Activated CD4-positive, CD25-positive, alpha-beta regulatory T cell treated with anti-CD3 and anti-CD28 coated beads, Interleukin-2, amount 50 U/mL, for 24 hours (primary cell): Measurements from ENCODE around the gene ADAMTS15.

Experiments used
- ATAC-seq, 2 donors: fragments of 150-1000 bp; cut with Tn5 transposase; one replicate each; pipeline ENCODE4 v1.10.0; 2021; ENCODE audit warnings: mild to moderate bottlenecking in 1 of 2, moderate library complexity in 1 of 2

Gene ADAMTS15

DNA sequence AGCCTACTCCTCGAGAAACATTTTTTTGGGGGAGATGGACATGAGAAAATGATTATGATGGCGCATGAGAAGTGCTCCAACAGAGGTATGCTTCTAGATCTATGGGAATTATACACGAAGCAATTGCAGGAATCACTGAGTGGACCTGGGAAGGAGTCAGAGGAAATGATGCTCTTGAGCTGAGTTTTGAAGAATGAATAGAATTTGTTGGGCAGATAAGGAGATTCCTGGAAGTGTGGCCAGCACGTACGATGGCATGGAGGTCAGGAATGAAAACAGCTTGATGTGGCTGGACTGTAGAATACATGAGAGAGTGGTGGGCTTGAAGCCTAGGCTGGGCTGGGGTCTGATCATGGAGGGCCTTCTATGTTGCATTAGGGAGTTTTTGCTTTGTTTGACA, 31.7 kb downstream of the ADAMTS15 start:
- no peak for ATAC-seq

DNA sequence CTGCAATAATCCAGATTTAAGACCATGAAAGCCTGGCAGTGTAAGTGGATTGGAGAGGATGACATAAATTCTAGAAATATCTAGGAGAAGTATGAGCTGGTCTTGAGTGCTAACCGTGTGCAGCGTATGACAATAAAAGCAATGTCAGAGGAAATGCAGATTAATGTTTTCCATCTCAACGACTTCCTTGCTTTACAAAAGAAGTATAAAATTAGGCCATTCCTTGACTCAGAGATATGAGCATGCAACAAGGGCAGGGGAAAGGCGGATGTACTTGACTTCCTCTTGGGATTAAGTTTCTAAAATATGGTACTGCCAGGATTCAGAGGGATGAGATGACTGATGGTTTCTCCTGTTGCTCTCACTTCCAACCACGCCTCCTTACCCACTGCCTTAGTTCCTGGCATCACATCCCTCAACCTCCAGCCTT, 32.3 kb downstream of the ADAMTS15 start:
- no peak for ATAC-seq

DNA sequence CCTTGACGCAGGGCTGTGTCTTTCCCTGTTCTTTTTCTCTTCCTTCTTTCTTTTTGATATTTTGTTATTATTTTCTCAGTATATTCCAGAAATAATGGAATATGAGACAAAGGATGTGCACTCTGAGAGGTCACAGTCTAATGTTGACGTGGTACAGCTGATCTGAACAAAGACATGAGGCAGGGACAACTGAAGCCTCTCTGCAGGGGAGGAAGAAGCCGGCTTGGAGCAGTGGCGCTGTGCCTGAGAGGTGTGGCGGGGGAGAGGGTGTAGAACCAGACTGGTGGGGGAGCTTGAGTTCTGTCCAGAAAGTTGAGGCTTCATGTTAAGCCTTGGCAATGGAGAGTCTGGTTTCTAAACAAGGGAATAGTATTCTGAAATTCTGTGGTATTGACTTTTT, 34.7 kb downstream of the ADAMTS15 start:
- no peak for ATAC-seq

DNA sequence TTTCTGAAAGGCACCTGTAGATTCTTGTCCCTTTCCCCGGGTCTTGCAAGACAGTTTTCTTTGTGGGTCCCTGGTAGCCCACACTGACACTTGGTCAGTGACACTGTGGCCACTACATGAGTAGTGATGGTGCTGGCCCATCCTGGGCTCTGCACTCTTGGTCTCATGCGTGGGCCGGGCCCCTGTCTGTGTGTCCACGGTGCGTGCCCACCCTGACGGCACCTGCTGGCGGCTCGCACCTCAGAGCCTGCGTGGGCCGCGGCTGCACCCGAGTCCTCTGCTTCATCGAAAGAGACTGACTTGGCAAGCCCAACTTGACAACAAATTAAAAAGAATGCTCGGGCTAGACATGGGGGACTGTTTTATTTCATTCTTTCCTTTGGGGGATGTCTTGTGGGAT, 37.5 kb downstream of the ADAMTS15 start:
- no peak for ATAC-seq

DNA sequence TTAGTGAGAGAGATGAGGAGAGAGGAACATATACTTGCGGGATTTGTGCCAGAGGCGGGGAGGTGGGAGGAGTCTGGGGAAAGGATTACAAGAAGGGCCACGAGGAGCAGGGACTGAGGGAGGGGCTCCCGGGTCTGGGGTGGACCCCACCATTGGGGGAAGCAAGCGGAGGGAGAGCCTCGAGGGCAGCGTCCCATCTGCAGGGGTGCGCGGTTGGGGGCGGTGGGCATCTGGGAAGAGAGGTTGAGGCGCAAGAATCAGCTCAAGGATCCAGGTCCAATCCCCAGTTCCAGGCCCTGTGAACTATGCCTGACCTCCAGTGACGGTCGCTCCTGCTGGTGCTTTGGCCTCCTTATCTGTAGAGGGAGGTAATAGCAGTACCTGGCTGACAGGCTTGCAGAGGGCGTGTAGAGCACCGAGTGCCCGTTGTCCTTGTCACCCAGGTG, 38.0 kb downstream of the ADAMTS15 start:
- no peak for ATAC-seq

DNA sequence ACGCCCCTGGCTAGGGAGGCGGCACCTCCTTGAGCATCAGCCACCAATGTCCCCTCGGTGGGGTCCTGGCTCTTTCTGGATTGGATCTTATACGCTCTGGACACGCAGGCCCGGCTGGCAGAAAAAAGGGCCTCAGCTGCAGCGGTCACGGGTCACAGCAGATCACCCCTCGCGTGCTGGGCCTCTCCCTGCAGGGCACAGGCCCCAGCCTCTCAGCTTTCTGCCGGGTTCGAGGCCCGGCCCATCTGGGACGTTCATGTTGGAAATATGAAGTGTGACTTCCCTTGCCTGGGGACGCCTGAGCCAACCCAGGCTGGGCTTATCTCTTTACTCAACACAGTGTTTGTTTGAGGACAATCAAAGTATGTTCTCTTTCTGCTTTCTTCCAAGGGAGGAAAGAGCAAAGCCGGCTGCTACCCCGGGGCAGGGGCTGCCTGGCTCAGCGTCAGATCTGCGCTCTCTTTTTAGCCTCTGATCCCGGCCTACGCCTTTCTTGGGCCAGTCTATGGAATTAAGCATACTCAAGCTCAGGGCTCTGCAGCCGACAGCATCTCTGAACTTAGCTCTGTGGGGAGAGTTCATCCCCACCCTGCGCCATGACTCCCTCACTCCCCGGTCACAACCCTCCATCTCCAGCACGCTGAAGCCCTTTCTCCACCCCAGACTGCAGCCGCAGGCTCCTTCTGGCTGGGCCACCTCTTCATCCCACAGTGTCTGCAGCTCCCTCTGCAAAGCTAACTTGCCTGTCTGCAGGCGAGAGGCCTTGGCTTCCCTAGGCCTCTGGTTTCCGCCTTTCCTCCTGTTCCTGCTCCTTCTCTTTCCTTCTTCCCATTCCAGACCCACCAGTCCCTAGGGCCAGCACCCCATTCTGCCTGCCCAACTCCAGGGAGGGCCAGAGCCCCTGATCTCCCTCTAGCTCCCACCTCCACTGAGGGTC, 38.8 kb downstream of the ADAMTS15 start:
- no peak for ATAC-seq

DNA sequence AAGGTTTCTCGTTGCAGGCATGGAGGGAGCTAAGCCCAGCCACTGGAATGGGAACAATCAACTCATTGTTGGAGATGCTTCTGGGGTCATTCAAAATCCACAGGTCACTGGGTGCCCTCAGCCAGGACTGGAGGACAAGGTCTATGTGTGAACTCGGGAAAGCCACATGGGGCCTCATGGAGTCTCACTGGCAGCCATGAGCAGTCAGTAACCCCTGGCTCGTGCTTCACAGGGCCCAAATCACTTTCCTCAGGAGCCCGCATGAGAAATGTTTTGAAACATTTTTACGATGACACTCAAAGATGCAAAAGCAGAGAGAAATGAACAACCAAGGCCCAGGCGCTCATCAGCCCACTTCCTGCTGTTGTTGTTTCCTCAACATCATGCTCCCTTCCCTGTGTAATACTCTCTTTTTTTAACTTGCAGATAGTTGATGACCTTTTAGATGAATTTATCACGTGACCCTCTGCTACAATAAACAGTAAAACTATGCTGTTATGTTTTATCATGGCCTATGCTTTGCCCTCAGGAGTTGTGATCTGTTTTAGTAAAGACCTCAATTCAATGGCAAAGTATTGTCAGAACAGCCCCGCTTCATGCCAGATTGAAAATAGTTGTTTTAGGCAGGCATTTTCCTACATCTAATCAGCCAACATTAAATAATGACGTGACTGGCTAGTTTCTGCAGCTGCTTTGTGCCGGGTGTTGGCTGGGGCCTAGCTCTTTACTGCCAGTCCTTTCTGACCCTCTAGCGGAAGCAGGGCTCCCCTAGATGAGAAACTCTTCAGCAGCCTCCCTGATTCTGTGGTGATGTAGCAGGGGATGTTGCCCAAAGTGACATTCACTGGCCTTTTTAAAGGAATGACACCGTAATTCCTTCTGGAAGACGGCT, 39.7 kb downstream of the ADAMTS15 start:
- ATAC-seq = no peak

DNA sequence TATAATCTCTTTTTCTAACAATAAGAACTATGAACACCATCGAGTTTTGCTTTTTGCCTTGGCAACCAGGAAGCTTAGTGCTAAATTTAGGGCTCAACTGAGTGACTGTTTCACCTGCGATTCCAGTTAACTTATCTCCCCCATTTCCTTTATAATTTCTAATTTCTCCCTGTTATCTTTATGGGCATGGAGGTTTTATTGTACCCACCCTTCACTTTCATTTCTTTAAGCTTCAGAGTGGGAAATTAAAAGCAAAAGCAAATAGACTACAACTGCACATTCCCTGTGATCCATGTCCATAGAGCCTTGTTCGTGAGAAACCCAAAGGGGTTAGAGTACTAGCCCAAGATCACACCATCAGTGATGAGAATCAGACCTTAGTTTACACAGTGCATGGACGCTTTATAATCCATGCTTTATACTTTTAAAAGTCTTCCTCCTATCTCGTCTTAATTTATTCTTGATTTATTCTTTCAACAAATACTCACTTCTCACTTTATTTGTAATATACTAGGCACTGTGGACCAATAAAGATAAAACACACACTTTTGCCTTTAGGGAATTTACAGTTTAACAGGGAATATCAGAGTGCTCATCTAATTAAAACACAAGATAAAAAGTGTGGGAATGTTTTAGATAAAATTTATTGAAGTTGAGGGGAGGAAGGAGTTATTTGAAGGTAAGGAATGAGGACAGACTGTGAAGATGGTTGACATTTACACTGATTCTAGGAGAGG, 40.6 kb downstream of the ADAMTS15 start:
- no peak for ATAC-seq

DNA sequence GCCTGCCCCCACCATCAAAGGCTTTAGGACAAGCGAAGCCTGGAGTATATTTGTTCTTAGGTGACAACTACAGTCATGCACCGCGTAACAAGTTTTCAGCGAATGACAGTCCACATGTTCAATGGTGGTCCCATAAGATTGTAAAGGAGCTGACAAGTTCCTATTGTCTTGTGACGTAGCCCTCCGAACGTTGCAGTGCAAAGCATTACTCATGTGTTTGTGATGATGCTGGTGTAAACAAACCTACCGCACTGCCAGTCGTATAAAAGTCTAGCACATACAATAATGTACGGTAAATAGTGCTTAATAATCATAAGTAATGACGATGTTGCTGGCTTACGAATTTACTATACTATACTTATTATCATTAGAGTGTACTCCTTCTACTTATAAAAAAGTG, 41.3 kb downstream of the ADAMTS15 start:
- ATAC-seq = no peak

DNA sequence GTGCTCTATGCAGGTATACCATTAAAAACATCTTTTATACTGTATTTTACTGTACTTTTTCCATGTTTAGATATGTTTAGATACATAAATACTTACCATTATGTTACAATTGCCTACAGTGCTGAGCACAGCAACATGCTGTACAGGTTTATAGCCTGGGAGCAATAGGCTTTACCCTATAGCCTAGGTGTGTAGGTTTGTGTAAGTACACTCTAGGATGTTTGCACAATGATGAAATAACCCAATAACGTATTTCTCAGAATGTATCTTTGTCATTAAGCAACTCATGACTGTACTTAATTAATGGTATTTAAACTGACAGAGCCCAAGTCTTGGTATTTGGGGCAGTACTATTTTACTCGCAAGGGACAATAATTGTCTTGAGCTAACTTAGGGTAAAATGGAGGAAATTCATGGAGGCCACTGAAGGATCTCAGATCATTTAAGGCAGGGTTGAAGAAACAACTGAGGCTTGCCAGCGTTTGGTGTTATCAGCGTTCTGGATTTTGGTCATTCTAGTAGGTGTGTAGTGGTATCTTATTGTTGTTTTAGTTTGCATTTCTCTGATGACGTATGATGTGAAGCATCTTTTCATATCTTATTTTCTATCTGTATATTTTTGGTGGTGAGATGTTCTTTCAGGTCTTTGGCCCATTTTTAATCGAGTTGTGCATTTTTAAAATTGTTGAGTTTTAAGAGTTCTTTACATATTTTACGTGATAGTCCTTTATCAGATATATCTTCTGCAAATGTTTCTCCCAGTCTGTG, 42.4 kb downstream of the ADAMTS15 start:
- ATAC-seq = no peak

DNA sequence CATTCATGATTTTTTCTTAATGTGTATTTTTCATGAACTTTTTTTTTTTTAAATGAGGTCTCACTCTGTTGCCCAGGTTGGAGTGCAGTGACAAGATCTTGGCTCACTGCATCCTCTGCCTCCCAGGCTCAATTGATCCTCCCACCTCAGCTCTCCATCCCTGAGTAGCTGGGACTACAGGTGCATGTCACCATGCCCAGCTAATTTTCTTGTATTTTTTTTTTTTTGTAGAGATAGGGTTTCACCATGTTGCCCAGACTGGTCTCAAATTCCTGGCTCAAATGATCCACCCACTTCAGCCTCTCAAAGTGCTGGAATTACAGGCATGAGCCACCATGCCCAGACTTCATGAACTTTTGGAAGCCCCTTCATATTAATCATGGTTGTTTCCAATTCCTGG, 49.7 kb downstream of the ADAMTS15 start:
- ATAC-seq = no peak

DNA sequence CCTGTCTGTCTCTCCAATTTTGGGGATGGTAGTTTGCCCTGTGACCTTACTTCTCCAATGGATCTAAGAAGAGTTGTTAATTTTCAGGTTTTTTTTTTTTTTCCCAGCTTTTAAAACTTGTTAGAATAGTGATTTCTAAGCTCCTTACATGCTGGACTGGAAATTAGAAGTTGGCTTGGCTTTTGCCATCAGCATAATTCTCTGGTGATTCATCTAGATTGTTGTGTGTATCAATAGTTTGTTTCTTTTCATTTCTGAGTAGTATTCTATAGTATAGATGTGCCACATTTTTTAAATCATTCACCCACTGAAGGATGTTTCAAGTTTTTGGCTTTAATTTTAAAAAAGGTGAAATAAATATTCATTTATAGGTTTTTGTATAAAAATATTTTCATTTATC, 51.4 kb downstream of the ADAMTS15 start:
- no peak for ATAC-seq

DNA sequence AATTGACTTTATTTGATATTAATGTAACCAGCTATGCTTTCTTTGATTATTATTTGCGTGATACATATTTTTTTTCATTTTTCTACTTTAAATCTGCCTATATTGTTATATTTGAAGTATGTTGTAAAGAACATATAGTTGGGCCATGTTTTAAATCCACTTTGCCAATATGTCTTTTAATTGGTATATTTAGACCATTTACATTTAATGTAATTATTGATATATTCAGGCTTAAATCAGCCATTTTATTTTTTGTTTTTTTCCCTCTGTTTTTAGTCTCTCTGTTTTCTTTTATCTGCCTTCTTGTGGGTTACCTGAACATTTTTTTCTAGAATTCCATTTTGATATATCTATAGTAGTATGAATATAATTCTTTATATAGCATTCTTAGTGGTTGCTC, 55.9 kb downstream of the ADAMTS15 start:
- no peak for ATAC-seq

DNA sequence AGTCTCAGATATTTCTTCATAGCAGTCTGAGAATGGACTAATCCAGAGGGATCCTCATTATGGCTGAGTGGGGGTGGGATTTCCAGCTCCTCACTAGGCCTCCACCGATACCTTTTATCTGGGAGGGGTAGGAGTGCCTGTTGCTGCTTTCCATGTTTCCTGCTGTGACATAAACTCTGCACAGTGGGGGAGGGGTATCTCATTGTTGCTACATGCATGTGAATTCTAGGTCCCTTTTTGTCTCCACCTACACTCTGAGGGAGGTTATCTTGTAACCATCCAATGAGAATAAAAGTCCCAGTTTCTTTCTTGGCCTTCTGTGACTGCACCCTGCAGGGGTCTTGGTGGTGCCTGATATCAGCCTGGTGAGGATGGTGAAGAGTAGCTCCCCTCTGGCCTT, 60.5 kb downstream of the ADAMTS15 start:
- no peak for ATAC-seq

DNA sequence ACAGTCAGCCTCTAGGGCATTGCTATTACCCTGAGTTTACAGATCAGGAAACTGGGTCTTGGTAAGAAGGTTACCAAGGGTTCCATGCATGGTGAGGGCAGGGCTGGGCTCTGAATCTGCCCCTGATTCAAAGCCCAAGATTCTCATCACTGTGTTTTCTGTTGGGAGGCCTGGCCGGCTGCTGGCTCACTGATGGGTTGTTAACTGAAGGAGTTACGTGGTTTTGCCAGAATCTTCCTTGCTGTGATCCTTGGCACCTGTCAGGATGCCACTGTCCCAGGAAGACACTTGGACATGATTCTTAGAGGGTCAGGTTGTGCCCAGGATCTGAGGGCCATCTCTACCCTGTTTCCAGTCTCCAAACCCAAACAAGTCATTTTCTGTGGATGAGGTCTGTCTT, 61.5 kb downstream of the ADAMTS15 start:
- no peak for ATAC-seq

DNA sequence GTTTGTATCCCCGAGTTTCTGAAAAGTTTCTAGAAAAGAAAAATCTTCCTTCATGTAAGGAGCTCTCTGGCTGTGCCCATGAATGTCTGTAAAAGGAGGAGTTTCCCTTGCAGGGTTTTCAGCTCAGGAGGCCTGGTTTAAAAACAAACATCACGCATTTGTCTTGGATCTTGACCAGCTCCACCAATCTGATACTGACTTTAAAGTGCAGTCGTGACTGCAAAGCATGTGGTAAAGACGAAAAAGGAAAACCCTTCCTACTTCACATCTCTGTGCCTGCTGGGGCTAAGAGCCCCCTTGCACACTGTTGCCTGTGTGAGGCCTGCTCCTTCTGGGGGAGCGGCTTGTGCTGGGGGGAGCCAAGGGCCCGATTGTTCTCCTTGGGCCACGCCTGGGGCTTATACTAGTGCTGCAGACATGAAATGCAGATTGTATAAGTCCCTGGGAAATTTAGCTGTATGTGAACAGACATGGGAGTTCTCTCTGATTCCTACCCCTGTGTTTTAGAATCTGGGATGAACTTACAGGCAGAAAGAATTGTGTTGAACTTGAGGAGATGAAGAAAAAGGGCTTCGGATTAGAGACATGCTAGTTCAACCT, 62.1 kb downstream of the ADAMTS15 start:
- no peak for ATAC-seq

DNA sequence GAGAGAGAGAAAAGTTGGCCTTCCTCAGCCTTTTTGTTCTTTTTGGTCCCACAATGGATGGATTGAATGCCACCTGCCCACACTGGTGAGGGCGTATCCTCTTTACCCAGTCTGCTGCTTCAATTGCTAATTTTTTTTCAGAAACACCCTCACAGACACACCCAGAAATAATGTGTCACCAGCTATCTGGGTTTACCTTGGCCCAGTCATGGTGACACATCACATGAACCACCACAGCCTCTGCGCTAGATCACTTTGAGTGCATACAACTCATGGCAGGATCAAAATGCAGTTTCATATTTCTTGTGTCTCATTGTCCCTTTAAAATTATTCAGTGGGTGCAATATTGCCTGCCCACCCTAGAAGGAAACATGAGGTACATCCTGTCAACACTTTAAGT, 63.3 kb downstream of the ADAMTS15 start:
- peak in 1 of 2 donors; percentile 20 for ATAC-seq

DNA sequence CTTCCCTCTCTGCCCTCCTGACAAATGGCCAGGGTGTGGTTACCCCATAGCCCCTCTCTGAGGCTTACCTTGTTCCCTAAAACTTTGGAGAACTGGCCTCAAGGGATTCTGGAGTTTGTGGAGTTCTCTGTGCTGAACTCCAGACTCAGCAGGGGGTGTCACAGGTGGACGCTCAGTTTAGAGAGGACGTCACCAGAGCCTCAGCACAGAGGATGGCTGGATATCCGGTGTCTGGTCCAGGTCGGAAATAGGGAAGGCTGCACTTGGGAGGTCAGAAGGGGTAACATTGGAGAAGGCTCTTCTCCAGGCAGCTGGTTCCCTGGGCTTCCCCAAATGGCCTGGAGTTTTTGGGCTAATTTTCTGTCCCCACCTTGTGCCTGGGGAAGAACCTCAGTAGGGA, 64.2 kb downstream of the ADAMTS15 start:
- ATAC-seq = no peak

DNA sequence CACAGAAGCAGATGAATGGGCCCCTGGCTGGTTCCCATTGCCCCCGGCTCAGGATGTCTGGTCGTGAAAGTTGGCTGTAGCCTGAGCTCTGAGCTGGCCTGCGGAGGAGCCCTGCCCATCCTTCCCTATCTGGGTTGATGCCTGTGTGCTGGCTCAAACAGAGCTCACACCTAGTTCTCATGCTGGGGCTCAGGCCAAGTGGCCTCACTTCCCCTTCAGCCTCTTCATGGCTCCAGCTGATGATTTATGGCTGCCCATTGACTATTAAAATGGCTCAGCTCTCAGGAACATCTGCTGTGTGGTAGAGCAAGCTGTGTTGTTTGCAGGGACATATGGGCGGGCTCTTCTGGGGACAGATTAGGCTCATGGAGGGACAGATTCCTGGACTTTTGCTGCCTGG, 64.7 kb downstream of the ADAMTS15 start:
- ATAC-seq = no peak

DNA sequence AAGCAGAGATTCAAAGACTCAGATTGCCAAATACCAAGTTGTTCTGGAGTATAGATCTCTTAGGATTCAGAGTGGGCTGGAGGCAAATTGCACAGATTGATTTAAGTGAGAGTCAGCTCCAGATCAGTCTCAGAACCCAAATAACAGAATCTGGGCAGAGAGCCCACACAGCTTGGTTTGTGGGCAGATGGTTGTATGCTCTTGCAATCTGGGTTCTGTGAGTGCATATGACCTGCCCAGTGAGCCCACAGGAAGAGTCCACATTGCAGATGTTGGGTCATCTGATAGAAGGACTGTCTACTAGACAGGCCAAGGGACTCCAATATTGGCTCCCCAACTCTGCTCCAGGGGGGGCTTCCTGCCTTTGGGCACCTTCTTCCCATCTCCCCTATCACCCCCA, 65.9 kb downstream of the ADAMTS15 start:
- ATAC-seq = no peak

DNA sequence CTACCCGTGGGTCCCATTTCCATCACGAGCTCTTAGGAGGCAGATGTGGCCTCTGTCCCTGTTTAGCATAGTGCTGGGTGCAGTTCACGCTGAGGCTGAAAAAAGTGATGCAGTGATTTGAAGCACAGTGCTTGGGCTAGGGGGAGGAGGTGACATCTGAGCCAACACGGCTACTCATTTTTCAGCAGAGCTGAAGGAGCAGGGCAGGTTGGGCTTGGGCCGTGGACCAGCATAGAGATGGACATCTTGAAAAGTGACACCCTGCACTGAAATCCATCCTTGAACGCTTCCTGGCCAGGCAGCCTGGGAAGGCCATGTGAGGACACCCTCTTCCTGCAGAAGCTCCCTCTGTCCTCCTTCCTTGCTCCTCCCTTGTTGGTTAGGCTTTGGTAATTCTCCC, 66.4 kb downstream of the ADAMTS15 start:
- no peak for ATAC-seq
